Measurements from ENCODE around the gene FBXL17. TPM values are rescaled to one million over a fixed set of nuclear protein-coding genes. Genes with fewer than 3 reads are reported as not detected.

The FBXL17 gene
- total RNA-seq, 1 experiment from 2014 or later, result 18.2 TPM

DNA sequence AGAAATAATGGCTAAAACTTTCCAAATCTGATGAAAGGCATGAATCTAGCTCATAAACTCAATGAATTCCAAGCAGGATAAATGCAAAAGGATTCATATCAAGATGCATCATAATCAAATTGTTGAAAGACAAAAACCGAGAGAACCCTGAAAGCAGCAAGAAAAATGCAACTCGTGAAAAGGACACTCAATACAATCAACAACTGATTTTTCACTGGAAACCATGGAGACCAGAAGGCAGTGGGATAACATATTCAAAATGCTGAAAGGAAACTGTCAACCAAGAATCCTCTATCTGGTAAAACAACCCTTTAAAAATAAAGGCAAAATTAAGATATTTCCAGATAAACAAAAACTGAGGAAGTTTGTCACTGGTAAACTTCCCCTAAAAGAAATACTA, 9.5 kb downstream of the FBXL17 start:
- H3K36me3 Mint-ChIP-seq (ENCODE audit: insufficient read depth, unreplicated experiment), result peaks cover 7% of the 10 kb centered on the region
- no peak for TF ChIP-seq CTCF (IDR thresholded peaks at IDR 0.05; ENCODE audit: unreplicated experiment)
- BruUV-seq (replicated peaks), result no TSS peak
- intact Hi-C loops (cut with micrococcal nuclease), result no loop called here
- no peak for DNase-seq (ENCODE audit: unreplicated experiment)
- H3K27me3 Mint-ChIP-seq (ENCODE audit: insufficient read depth, unreplicated experiment), result no peaks in the 10 kb centered on the region
- H3K4me1 Mint-ChIP-seq (ENCODE audit: insufficient read depth, unreplicated experiment), result peaks cover 13% of the 10 kb centered on the region
- H3K27ac Mint-ChIP-seq (ENCODE audit: low read depth, unreplicated experiment), result no peak overlapping the region
- ChIA-PET CTCF (interaction anchor here (2.4 kb wide), 1 partner anchor 112 kb away, joined by 9 read pairs; no protein-coding TSS in a partner anchor), POLR2A (interaction anchor here (0.6 to 7.1 kb wide), 2 partner anchors 8 to 11 kb away, joined by 3 to 81 read pairs; partner anchors contain the start of gene FBXL17)
- peaks cover 25% of the 10 kb centered on the region for H3K9me3 Mint-ChIP-seq (ENCODE audit: unreplicated experiment)
- no peak overlapping the region for H3K4me3 Mint-ChIP-seq (ENCODE audit: unreplicated experiment)

DNA sequence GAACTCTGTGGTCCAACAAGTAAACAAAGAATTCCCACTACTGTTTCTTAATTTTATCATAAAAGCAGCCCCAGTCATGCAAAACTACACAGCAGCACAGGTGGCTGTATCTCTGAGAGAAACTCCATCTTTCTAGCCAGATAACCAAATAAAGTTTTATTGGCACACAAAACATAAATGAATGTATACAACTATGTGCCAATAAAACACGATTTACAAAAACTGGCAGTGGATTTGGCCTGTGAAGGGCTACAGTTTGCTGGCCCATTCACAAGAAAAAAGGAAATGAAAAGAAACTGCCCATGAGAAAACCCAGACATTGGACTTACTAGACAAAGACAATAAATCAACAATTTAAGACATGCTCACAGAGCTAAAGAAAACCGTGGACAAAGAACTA, 10.6 kb downstream of the FBXL17 start:
- intact Hi-C loops (cut with micrococcal nuclease), result no loop called here
- POLR2A ChIA-PET, result interaction anchor here (7.1 kb wide), 1 partner anchor 9 kb away, joined by 81 read pairs; the partner anchor contains the start of gene FBXL17
- DNase-seq (ENCODE audit: unreplicated experiment), result no peak

DNA sequence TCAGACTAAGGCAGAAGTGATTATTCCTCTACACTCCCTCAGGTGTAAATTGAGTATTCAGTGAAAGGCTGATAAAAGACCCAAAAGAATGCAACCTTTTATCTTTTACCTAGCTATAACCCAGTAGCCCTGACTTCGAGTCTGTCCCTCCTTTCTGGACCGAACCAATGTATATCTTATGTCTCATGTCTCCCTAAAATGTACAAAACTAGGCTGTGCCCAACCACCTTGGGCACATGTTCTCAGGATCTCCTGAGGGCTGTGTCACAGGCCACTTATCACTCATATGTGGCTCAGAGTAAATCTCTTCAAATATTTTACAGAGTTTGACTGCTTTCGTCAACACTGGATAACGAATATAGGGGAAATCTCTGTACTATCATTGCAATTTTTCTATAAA, 12.7 kb downstream of the FBXL17 start:
- DNase-seq (ENCODE audit: unreplicated experiment), result no peak
- H3K4me3 Mint-ChIP-seq (ENCODE audit: unreplicated experiment), result no peak overlapping the region
- no peaks in the 10 kb centered on the region for H3K27me3 Mint-ChIP-seq (ENCODE audit: insufficient read depth, unreplicated experiment)
- no TSS peak for BruUV-seq (replicated peaks)
- TF ChIP-seq CTCF (IDR thresholded peaks at IDR 0.05; ENCODE audit: unreplicated experiment), result no peak
- intact Hi-C loops (cut with micrococcal nuclease), result no loop called here
- no peak overlapping the region for H3K27ac Mint-ChIP-seq (ENCODE audit: low read depth, unreplicated experiment)
- CTCF ChIA-PET, result no interaction called here
- H3K9me3 Mint-ChIP-seq (ENCODE audit: unreplicated experiment), result peaks cover 11% of the 10 kb centered on the region
- POLR2A ChIA-PET, result interaction anchor here (7.1 kb wide), 1 partner anchor 12 kb away, joined by 81 read pairs; the partner anchor contains the start of gene FBXL17
- peaks cover 13% of the 10 kb centered on the region for H3K4me1 Mint-ChIP-seq (ENCODE audit: insufficient read depth, unreplicated experiment)
- peaks cover under 1% of the 10 kb centered on the region for H3K36me3 Mint-ChIP-seq (ENCODE audit: insufficient read depth, unreplicated experiment)

More for the DNA sequence above, 10.6 kb downstream of the FBXL17 start:
- Mint-ChIP-seq H3K4me1 (ENCODE audit: insufficient read depth, unreplicated experiment) (peaks cover 13% of the 10 kb centered on the region), H3K4me3 (ENCODE audit: unreplicated experiment) (no peak overlapping the region), H3K36me3 (ENCODE audit: insufficient read depth, unreplicated experiment) (peaks cover 7% of the 10 kb centered on the region), H3K9me3 (ENCODE audit: unreplicated experiment) (peaks cover 25% of the 10 kb centered on the region), H3K27me3 (ENCODE audit: insufficient read depth, unreplicated experiment) (no peaks in the 10 kb centered on the region), H3K27ac (ENCODE audit: low read depth, unreplicated experiment) (no peak overlapping the region)
- BruUV-seq (replicated peaks), result no TSS peak
- CTCF ChIA-PET, result interaction anchor here (2.4 kb wide), 1 partner anchor 111 kb away, joined by 9 read pairs; no protein-coding TSS in a partner anchor
- TF ChIP-seq CTCF (IDR thresholded peaks at IDR 0.05; ENCODE audit: unreplicated experiment), result no peak

DNA sequence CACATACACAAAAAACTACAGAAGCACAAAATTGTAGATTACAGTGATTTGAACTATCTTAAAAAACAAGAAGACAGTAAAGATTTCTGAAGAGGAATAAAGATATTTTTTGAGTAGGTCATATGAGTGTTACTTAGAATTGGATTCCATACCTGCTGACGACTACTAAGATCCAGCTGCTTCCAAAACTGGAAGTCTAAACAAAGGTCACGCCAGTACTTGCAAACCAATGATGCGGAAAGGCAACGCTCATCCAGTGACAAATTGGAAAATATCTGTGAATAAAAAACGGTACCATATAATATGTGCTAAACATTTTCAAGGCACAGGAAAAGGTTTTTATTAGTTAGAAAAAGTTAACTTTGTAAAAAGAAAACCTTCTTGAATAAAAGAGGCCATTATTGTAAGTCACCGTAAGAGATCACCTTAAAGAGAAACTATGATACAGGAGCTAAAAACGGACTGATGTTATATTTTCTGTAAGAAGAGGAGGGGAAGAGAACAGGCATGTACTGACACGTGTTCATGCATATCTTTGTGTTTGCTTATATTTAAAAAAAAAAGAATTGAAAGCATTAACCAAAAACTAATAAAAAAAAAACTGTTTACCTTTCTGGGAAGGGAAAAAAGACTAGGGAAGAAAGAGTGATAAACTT, 14.1 kb downstream of the FBXL17 start:
- intact Hi-C loops (cut with micrococcal nuclease), result no loop called here
- Mint-ChIP-seq H3K27me3 (ENCODE audit: insufficient read depth, unreplicated experiment) (no peaks in the 10 kb centered on the region), H3K9me3 (ENCODE audit: unreplicated experiment) (peaks cover 10% of the 10 kb centered on the region), H3K4me1 (ENCODE audit: insufficient read depth, unreplicated experiment) (peaks cover 13% of the 10 kb centered on the region), H3K36me3 (ENCODE audit: insufficient read depth, unreplicated experiment) (no peaks in the 10 kb centered on the region), H3K27ac (ENCODE audit: low read depth, unreplicated experiment) (no peak overlapping the region), H3K4me3 (ENCODE audit: unreplicated experiment) (peak overlapping the region; percentile 60)
- CTCF ChIA-PET, result interaction anchor here (0.7 kb wide), 1 partner anchor 1737 kb away, joined by 6 read pairs; no protein-coding TSS in a partner anchor
- POLR2A ChIA-PET, result interaction anchor here (0.6 to 7.1 kb wide), 2 partner anchors 13 to 345 kb away, joined by 3 to 81 read pairs; partner anchors contain the start of gene FBXL17
- BruUV-seq (replicated peaks), result no TSS peak
- TF ChIP-seq CTCF (IDR thresholded peaks at IDR 0.05; ENCODE audit: unreplicated experiment), result no peak
- DNase-seq (ENCODE audit: unreplicated experiment), result no peak
